T47D (cell line): ENCODE measurements around the gene GANC.
"Not testable (repeated sequence)": the region's sequence is repeated elsewhere in the genome, so short reads cannot be mapped to it uniquely, and the experiment has no call there.

Experiments
- DNase-seq, 2 experiments: peaks; one replicate each; pipeline versions ENCODE4 v3.0.0 to v3.0.0-alpha.2; 2011 to 2012; ENCODE audit warnings: low read depth in 1 of 2, low spot score in 1 of 2
- JUND ChIP-seq: IDR thresholded peaks from 2 replicates; pipeline ENCODE4 v1.6.1; 2012; ENCODE audit warnings: low read depth
- in situ Hi-C: cut with HindIII; loops from 2 replicates; pipeline ENCODE4 v1.10.0; 2016; ENCODE audit warnings: low sequenced_read_pairs, low pct_unique_long_range_greater_than_20kb

Gene GANC

DNA sequence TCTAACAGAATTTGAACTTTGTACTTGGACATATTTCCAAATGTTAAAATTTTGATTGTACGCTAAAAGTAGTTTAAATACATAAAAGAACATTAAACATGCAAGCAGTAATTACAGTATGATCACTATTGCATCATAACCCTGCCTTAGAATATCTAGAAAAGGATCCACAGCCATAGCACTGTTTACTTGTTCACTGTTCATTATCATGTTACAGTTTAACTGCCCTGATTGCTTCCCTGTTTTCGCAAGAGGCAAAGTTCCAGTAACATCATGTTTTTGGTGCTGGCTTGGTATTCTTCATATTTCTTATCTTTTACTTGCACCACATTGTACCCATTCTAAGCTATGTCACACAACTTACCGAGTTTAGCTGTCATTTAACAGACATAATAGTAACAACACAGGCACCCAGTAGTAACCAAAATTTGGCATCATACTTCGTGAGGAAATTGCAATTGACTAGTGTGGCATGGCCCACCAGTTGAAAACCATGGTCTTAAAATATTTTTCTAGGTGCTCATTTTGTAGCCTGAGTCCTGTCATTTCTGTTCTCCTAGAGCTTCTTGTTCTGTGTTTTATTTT, 13.5 kb downstream of the GANC start:
- no peak for DNase-seq
- no peak for TF ChIP-seq JUND
- in situ Hi-C loops = no loop called here

GRCh38 chr15:42287931-42288330, 14.9 kb downstream of the GANC start:
- no peak for DNase-seq
- in situ Hi-C loops = no loop called here
- no peak for TF ChIP-seq JUND

- no peak for DNase-seq
- in situ Hi-C loops = no loop called here
- TF ChIP-seq JUND = no peak
These were observed 16.2 kb downstream of the GANC start for GRCh38 chr15:42289166-42289565.

DNA sequence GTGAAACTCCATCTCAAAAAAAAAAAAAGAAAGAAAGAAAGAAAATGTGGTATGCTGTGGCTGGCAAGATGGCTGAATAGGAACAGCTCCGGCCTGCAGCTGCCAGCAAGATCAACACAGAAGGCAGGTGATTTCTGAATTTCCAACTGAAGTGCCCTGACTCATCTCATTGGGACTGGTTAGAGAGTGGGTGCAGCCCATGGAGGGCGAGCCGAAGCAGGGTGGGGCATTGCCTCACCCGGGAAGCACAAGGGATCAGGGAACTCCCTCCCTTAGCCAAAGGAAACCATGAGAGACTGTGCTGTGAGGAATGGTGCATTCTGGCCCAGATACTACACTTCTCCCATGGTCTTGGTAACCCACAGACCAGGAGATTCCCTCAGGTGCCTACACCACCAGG, 28.0 kb downstream of the GANC start:
- in situ Hi-C loops, DNase-seq: not testable (repeated sequence)

DNA sequence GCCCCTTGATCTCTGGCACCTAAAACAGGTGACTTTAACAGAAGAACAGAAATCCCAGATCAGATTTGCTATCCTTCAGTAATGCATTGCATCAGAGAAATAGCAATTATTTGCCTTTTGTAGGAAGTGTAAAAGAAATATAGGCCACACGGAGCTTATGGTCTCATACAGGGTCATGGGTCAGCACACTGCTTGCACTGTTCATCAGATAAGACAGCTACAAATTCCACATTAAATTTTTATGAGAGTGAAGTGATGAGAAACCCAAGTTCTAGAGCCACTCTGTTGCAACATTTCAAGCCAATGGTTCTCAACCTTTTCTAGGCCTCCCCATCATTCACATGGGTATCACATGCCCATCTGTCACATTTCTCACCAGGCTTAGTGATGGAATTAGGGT, 33.7 kb downstream of the GANC start:
- DNase-seq = no peak
- in situ Hi-C loops = no loop called here
- TF ChIP-seq JUND = no peak

DNA sequence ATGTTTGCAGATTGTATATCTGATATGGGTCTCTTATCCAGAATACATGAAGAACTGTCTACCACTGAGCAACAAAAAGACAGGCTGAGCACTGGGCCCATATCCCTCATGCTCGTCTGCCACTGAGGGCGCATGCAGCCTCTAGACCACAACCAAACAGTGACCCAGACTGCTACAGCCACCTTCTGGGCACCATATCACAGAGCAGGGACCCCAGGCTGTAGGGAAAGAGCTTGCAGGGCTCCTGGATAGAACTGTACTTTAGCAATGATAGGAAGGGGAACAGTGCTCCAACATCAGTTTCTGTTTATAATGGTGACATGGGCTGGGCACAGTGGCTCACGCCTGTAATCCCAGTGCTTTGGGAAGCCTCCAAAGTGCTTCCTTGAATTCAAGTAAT, 40.5 kb downstream of the GANC start:
- peak in 1 of 2 experiments; percentile 2 for DNase-seq
- no peak for TF ChIP-seq JUND
- in situ Hi-C loops = no loop called here

DNA sequence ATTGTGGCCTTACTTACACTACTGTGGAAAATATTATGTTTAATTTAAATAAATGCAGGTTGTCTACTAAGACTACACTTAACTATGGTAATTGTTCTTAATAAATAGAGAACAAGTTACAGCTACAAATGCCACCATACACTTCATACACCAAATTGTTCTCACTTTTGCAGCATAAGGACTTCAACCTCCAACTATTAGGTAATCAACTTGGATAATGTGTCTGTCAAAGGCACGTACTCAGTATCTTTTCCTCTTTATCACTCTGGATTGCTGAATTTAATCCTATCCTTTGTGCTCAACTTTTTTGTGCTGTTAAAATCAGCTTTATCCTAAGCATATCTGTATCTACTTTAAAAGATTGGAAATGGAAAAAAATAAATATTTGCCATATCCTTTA, 41.8 kb downstream of the GANC start:
- DNase-seq = no peak
- in situ Hi-C loops = no loop called here
- TF ChIP-seq JUND = no peak

- in situ Hi-C loops = no loop called here
- no peak for DNase-seq
- no peak for TF ChIP-seq JUND
These were observed 42.5 kb downstream of the GANC start for GRCh38 chr15:42315521-42315920.

- in situ Hi-C loops, DNase-seq: not testable (repeated sequence)
These were observed 43.3 kb downstream of the GANC start for GRCh38 chr15:42316282-42316805.

DNA sequence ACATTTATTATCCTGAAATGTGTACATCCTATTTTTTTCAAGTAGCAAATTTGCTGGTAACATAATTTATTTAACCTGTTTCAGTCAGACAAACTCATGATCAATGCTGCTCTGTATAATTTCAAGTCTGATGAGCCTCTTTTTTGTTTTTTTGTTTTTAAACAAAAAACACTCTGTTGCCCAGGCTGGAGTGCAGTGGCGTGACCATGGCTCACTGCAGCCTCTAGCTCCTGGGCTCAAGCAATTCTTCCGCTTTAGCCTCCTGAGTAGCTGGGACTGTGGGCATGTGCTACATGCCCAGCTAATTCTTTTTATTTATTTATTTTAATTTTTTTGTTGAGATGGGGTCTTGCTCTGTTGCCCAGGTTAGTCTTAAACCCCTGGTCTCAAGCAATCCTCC, 46.2 kb downstream of the GANC start:
- in situ Hi-C loops = no loop called here
- TF ChIP-seq JUND = no peak
- DNase-seq = no peak

DNA sequence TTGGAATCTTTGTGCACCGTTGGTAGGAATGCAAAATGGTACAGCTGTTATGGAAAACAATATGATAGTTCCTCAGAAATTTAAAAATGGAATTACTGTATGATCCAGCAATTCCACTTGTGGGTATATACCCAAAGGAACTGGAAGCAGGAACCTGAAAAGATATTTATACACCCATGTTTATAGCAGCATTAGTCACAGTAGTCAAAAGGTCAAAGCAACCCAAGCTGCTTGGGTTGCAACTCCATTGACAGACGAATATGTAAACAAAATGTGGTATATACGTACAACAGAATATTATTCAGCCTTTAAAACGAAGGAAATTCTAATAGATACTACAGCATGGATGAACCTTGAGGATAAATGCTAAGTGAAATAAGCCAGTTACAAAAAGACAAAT, 51.3 kb downstream of the GANC start:
- no peak for DNase-seq
- in situ Hi-C loops = no loop called here
- no peak for TF ChIP-seq JUND

GRCh38 chr15:42329161-42329560, 56.2 kb downstream of the GANC start:
- in situ Hi-C loops = no loop called here
- no peak for TF ChIP-seq JUND
- no peak for DNase-seq

GRCh38 chr15:42329992-42330391, 57.0 kb downstream of the GANC start:
- no peak for TF ChIP-seq JUND
- in situ Hi-C loops = no loop called here
- no peak for DNase-seq

GRCh38 chr15:42331235-42331634, 58.2 kb downstream of the GANC start:
- in situ Hi-C loops = no loop called here
- DNase-seq = no peak
- TF ChIP-seq JUND = no peak
